Measurements from ENCODE around the gene MYRF. TPM values are rescaled to one million over a fixed set of nuclear protein-coding genes. Genes with fewer than 3 reads are reported as not detected.

Gene MYRF
- total and polyA plus RNA-seq, 9 of the 15 experiments (the other 6 are each of a cell fraction or from before 2014, with no cell fraction given), result 2.3 to 25.8 (median 7.1) TPM

DNA sequence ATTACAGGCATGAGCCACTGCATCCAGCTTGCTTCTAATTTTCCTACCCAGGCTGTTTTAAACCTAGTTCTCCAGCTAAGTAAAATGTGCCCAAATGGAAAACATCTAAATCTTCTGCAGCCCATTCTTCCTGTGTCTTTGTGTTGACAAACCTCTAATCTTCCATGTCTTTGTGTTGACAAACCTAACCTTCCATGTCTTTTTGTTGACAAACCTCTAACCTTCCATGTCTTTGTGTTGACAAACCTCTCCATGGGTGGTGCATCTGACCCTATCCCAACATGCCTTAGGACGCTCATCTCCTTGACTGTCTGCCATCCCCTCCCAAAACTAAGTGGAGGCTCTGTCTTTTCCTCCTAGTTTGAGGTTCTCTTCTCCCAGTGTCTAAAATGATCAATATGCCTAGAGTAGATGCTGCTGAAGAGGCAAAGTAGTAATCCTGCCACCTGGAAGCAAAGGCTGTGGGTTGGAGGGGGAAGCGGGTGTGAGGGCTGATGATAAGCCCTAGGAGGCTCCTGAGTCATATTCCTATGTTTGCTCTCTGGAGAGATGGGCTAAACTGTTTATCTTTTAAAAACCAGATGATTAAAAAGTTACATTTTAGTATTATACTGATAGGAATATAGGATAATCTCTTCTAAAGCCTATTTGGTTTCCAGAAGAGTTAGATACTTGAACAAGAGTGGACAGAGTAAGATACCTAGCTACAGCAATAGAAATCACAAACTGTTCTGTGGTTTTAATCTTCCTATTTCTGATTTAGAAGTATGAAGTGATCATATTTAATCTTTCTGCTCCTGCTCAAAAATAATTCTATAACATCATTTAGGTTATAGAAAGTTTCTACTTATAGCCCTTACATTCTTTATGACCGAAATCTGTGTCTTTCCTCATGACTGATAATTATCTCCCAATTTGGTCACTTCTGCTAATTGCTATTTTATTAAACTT, 48.2 kb downstream of the MYRF start (continued):
- TF ChIP-seq ID3 (CRISPR knock-in tag; IDR thresholded peaks at IDR 0.05) (no peak), ID3 (tag; IDR thresholded peaks at IDR 0.05) (0 out of 2 replicates have a peak, but pooled peaks have one; percentile 19), SFPQ (IDR thresholded peaks at IDR 0.05; ENCODE audit: low read depth, low read length) (no peak), CSDE1 (IDR thresholded peaks at IDR 0.05) (no peak; a peak in 1 of 4 replicates), FOXM1 (IDR thresholded peaks at IDR 0.05; ENCODE audit: low read depth) (peak; percentile 82), FOXM1 (CRISPR knock-in tag; IDR thresholded peaks at IDR 0.05; ENCODE audit: low read depth) (no peak), ZNF212 (CRISPR knock-in tag; IDR thresholded peaks at IDR 0.05) (no peak), SMARCA4 (IDR thresholded peaks at IDR 0.05) (peak; percentile 98), JUND (IDR thresholded peaks at IDR 0.05; ENCODE audit: borderline replicate concordance, low read depth, low read length) (peak; percentile 91), JUND (tag; IDR thresholded peaks at IDR 0.05; ENCODE audit: borderline replicate concordance, low read depth, low read length) (peak; percentile 84; the same call in 1 of the 3 replicates), RBM25 (IDR thresholded peaks at IDR 0.05; ENCODE audit: low read depth, low read length, severe bottlenecking) (no peak), NCOA2 (IDR thresholded peaks at IDR 0.05; ENCODE audit: partially characterized antibody in 2 of 2) (no peak), GABPB1 (CRISPR knock-in tag; IDR thresholded peaks at IDR 0.05) (no peak), ZNF717 (CRISPR knock-in tag; IDR thresholded peaks at IDR 0.05) (no peak), HCFC1 (IDR thresholded peaks at IDR 0.05; ENCODE audit: low read depth, low read length) (no peak), ILK (tag; IDR thresholded peaks at IDR 0.05; ENCODE audit: borderline replicate concordance, low read depth) (no peak), BRCA1 (IDR thresholded peaks at IDR 0.05) (no peak), BRCA1 (CRISPR knock-in tag; IDR thresholded peaks at IDR 0.05) (no peak), KHSRP (IDR thresholded peaks at IDR 0.05) (no peak), PTTG1 (tag; IDR thresholded peaks at IDR 0.05; ENCODE audit: low read depth) (no peak), RAD21 (CRISPR knock-in tag; conservative IDR thresholded peaks at IDR 0.05 in 1 of 2, IDR thresholded peaks at IDR 0.05 in 1 of 2) (no peak)
- TF ChIP-seq, protein P1, sequence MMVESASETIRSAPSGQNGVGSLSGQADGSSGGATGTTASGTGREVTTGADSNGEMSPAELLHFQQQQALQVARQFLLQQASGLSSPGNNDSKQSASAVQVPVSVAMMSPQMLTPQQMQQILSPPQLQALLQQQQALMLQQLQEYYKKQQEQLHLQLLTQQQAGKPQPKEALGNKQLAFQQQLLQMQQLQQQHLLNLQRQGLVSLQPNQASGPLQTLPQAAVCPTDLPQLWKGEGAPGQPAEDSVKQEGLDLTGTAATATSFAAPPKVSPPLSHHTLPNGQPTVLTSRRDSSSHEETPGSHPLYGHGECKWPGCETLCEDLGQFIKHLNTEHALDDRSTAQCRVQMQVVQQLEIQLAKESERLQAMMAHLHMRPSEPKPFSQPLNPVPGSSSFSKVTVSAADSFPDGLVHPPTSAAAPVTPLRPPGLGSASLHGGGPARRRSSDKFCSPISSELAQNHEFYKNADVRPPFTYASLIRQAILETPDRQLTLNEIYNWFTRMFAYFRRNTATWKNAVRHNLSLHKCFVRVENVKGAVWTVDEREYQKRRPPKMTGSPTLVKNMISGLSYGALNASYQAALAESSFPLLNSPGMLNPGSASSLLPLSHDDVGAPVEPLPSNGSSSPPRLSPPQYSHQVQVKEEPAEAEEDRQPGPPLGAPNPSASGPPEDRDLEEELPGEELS (CRISPR knock-in tag; IDR thresholded peaks at IDR 0.05; ENCODE audit: borderline replicate concordance), result 0 out of 2 replicates have a peak, but pooled peaks have one; percentile 24

Measured in K562 (cell line).